Small intestine (tissue), 7 donors: ENCODE results near the gene USE1. TPM values are rescaled to one million over a fixed set of nuclear protein-coding genes. Genes with fewer than 3 reads are reported as not detected.

Source experiments
- DNase-seq, 2 donors: peaks; one replicate each; pipeline versions ENCODE4 v3.0.0 to v3.0.0-alpha.2; 2013
- FAIRE-seq: peaks from 2 replicates; lab custom pipeline; 2012; peaks lifted over from hg19 to GRCh38; lab: Jason Lieb, UNC
- H3K27ac ChIP-seq, 3 donors: one replicate each; pipeline ENCODE4 v1.5.1; 2013; ENCODE audit warnings: low read length in 2 of 3, mild to moderate bottlenecking in 2 of 3, control low read depth in 1 of 3, inconsistent platforms in 1 of 3, low read depth in 1 of 3, moderate library complexity in 1 of 3
- H3K27me3 ChIP-seq, 3 donors: one replicate each; pipeline ENCODE4 v1.6.1; 2013; ENCODE audit warnings: low read length in 3 of 3, inconsistent platforms in 1 of 3; ENCODE audit not compliant: control insufficient read depth in 3 of 3, insufficient read depth in 3 of 3
- H3K36me3 ChIP-seq, 3 donors: one replicate each; pipeline ENCODE4 v1.6.1; 2013; ENCODE audit warnings: low read length in 3 of 3, inconsistent platforms in 1 of 3, low read depth in 1 of 3, mild to moderate bottlenecking in 1 of 3, moderate library complexity in 1 of 3; ENCODE audit not compliant: control insufficient read depth in 3 of 3, insufficient read depth in 2 of 3
- H3K4me1 ChIP-seq, 3 donors: one replicate each; pipeline ENCODE4 v1.6.1; 2013; ENCODE audit warnings: low read length in 2 of 3, inconsistent platforms in 1 of 3, low read depth in 1 of 3, mild to moderate bottlenecking in 1 of 3, moderate library complexity in 1 of 3; ENCODE audit not compliant: control insufficient read depth in 3 of 3, insufficient read depth in 2 of 3
- H3K4me3 ChIP-seq, 3 donors: one replicate each; pipeline ENCODE4 v1.5.1; 2013; ENCODE audit warnings: low read length in 3 of 3, control low read depth in 1 of 3, inconsistent platforms in 1 of 3, low read depth in 1 of 3, mild to moderate bottlenecking in 1 of 3, moderate library complexity in 1 of 3
- H3K9me3 ChIP-seq, 2 donors: one replicate each; pipeline ENCODE4 v1.6.1; 2013; ENCODE audit warnings: low read depth in 1 of 2, low read length in 1 of 2; ENCODE audit not compliant: control insufficient read depth in 2 of 2, insufficient read depth in 1 of 2
- WGBS, 3 donors: extraction: QIAGEN DNeasy Blood & Tissue Kit; methylation state at CpG; one replicate each; pipeline ENCODE4 v1.1.7; 2013; 5-methylcytosine and 5-hydroxymethylcytosine counted together
- polyA plus RNA-seq, 4 donors: library from polyadenylated mRNA; stranded (reverse) in 3 of 4; unstranded in 1 of 4; fragments of 200-250 nt in 3 of 4; fragments of 120-200 nt in 1 of 4; gene quantifications; one replicate each; pipeline versions ENCODE4 v1.2.1 to v1.2.3, GENCODE V29; 2013
- donor health status: healthy with polysubstance abuse.
- donor health status: control.
- donor health status: control.
- donor health status: Bipolar disorder and iron deficiency.
- donor health status: healthy.

Gene USE1
- polyA plus RNA-seq, 4 donors = 31.7 to 40.5 (median 37.2) TPM

DNA sequence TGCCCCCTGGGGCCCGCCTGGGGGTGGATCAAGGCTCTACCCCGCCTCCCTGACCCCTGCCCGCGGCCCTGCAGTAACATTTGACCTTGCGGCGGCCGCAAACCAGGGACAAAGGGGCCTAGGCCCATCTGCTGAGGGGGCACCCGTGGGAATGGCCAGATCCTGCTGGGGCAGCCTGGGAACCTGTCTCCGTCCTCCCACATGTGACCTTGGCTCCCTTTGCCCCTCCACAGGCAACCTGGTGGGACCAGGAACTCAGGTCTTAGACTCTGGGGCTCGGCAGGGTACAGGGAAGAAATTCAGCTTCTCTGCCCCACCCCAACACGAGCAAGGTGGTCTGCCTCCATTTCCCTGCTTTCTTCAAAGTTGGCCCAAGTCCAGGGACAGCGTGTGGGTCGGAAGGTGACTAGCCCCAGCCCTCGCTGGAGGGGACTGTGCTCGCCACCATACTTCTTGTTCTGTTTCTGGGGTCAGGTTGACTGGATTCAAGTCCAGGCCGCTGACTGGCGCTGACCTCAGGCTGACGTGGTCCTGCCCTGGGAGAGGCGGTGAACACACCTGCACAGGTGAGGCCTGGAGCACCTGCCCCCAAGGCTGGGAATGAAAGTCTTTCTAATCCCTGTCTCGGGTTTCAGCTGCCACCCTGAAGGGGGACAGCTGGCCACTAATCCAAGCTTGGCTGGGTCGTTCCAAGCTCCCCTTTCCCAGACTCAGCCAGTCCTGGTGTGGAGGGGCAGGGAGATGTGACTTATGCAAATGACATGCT is 33.0 kb downstream of the USE1 start:
- Histone ChIP-seq H3K27ac (peak overlapping the region; percentile 77 to 93 (median 86)), H3K9me3 (no peaks in the 10 kb centered on the region), H3K36me3 (peaks cover 0 to 2% (median 0%) of the 10 kb centered on the region in 3 donors), H3K4me3 (no peak overlapping the region), H3K27me3 (no peaks in the 10 kb centered on the region), H3K4me1 (peaks cover 0 to 34% (median 3%) of the 10 kb centered on the region in 3 donors)
- FAIRE-seq = no peak
- WGBS, 3 donors = 29 to 52% (median 44%) methylated on average over 20 to 21 of the region's 21 CpGs
- peak; percentile 73 to 75 for DNase-seq

- H3K9me3 ChIP-seq = no peaks in the 10 kb centered on the region
- H3K36me3 ChIP-seq = no peaks in the 10 kb centered on the region
- H3K27ac ChIP-seq = no peak overlapping the region
- no peak for FAIRE-seq
- no peak overlapping the region for H3K4me3 ChIP-seq
- H3K4me1 ChIP-seq = peaks cover 0 to 31% (median 3%) of the 10 kb centered on the region in 3 donors
- 71 to 80% (median 79%) methylated on average over 14 to 15 of the region's 15 CpGs for WGBS, 3 donors
- peak in 1 of 2 donors; percentile 83 for DNase-seq
- no peaks in the 10 kb centered on the region for H3K27me3 ChIP-seq
Measured at GRCh38 chr19:17249887-17250548, 34.9 kb downstream of the USE1 start.

GRCh38 chr19:17254636-17255035 is 39.5 kb downstream of the USE1 start:
- DNase-seq = no peak
- no peak for FAIRE-seq
- Histone ChIP-seq H3K4me1 (peaks cover 0 to 1% (median 0%) of the 10 kb centered on the region in 3 donors), H3K4me3 (no peak overlapping the region), H3K27ac (no peak overlapping the region), H3K36me3 (no peaks in the 10 kb centered on the region), H3K27me3 (no peaks in the 10 kb centered on the region), H3K9me3 (peaks cover 0 to 10% of the 10 kb centered on the region in 2 donors)
- 59 to 81% (median 62%) methylated on average over 10 of the region's 10 CpGs for WGBS, 3 donors

GRCh38 chr19:17255150-17255621 is 40.0 kb downstream of the USE1 start:
- peaks cover 0 to 15% of the 10 kb centered on the region in 2 donors for H3K9me3 ChIP-seq
- DNase-seq (peak in 1 of 2 donors; percentile 39), FAIRE-seq (no peak)
- no peaks in the 10 kb centered on the region for H3K4me1 ChIP-seq
- no peak overlapping the region for H3K4me3 ChIP-seq
- no peaks in the 10 kb centered on the region for H3K27me3 ChIP-seq
- no peaks in the 10 kb centered on the region for H3K36me3 ChIP-seq
- WGBS, 3 donors = 19 to 62% (median 49%) methylated on average over 18 of the region's 18 CpGs
- no peak overlapping the region for H3K27ac ChIP-seq

GRCh38 chr19:17256130-17256529 is 41.0 kb downstream of the USE1 start:
- no peak for FAIRE-seq
- Histone ChIP-seq H3K4me3 (no peak overlapping the region), H3K9me3 (peaks cover 0 to 15% of the 10 kb centered on the region in 2 donors), H3K27me3 (no peaks in the 10 kb centered on the region), H3K36me3 (no peaks in the 10 kb centered on the region), H3K4me1 (no peaks in the 10 kb centered on the region), H3K27ac (no peak overlapping the region)
- no peak for DNase-seq
- WGBS, 3 donors = 64 to 87% (median 78%) methylated on average over 3 of the region's 3 CpGs

- no peaks in the 10 kb centered on the region for H3K4me1 ChIP-seq
- no peaks in the 10 kb centered on the region for H3K36me3 ChIP-seq
- H3K4me3 ChIP-seq = no peak overlapping the region
- 88 to 90% (median 90%) methylated on average over 9 of the region's 9 CpGs for WGBS, 3 donors
- H3K27ac ChIP-seq = no peak overlapping the region
- FAIRE-seq (no peak), DNase-seq (no peak)
- H3K9me3 ChIP-seq = peaks cover 0 to 15% of the 10 kb centered on the region in 2 donors
- no peaks in the 10 kb centered on the region for H3K27me3 ChIP-seq
Measured at GRCh38 chr19:17259118-17259780, 44.1 kb downstream of the USE1 start.

- FAIRE-seq (no peak), DNase-seq (no peak)
- H3K27me3 ChIP-seq = no peaks in the 10 kb centered on the region
- H3K9me3 ChIP-seq = peaks cover 0 to 15% of the 10 kb centered on the region in 2 donors
- H3K4me3 ChIP-seq = no peak overlapping the region
- H3K27ac ChIP-seq = no peak overlapping the region
- WGBS, 3 donors = 63 to 100% (median 77%) methylated on average over 1 of the region's 1 CpG
- no peaks in the 10 kb centered on the region for H3K4me1 ChIP-seq
- H3K36me3 ChIP-seq = no peaks in the 10 kb centered on the region
Measured at GRCh38 chr19:17259934-17260333, 44.8 kb downstream of the USE1 start.

DNA sequence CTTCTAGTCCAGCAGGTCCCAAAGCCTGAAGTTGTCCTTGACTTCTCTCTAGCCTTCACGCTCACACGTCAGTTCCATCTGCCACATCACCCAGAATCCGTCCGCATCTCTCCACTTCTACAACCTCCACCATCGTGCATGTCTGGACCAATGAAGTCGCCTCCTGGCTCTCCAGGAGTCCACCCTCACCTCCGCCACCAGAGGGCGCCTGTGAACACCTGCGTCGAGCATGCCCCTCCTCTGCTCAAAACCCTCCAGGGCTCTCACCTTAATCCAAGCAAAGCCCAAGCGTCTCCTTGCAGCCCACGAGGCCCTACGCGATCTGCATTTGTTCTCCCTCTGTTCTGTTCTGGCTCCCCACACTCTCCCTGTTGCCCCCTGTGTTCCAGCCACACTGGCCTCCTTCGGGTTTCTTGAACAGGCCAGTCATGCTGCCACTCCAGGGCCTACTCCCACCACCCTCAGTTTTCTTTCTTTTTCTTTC is 45.7 kb downstream of the USE1 start:
- no peaks in the 10 kb centered on the region for H3K4me1 ChIP-seq
- no peaks in the 10 kb centered on the region for H3K36me3 ChIP-seq
- no peak overlapping the region for H3K4me3 ChIP-seq
- no peaks in the 10 kb centered on the region for H3K27me3 ChIP-seq
- FAIRE-seq (no peak), DNase-seq (peak; percentile 87 to 89)
- peaks cover 0 to 15% of the 10 kb centered on the region in 2 donors for H3K9me3 ChIP-seq
- no peak overlapping the region for H3K27ac ChIP-seq
- WGBS, 3 donors = 5 to 17% (median 9%) methylated on average over 15 of the region's 15 CpGs
